CD4-positive, alpha-beta T cell treated with Interleukin-17A for 1 hour (primary cell): ENCODE results near the gene GALNT18.

Experiments
- DNase-seq: peaks from one replicate; pipeline ENCODE4 v3.0.0-alpha.2; 2020

The GALNT18 gene

DNA sequence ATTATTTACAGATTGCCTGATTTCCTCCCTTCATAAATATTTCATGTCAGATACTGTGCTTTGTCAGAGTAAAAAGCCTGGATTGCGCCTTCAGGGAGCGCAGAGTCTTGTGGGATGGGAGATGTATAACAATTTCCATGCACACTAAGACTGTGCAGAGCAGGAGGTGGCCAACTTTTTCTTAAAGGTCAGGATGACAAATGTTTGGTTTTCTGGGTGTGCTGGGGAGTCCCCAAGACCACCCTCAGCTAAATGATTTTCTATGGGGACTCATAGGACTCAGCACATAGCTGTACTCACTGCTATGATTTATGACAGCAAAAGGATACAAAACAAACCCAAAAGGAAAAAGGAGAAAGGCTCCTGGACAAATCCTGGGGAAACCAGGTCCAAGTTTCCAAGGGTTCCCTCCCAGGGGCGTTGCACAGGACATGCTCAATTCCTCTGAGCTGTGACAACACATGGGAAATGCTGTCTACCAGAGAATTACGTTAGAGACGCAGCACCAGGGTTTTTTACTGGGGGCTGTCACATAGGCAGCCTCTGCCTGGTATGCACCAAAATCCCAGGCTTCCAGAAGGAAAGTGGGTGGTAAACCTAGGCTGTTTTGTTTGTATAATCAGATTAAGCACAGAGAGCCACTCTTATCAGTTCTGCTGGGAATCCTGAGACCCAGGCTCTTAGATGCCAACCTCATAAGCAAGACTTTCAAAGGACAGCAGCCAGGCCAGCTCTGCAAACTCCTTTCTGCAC, 327.8 kb downstream of the GALNT18 start:
- DNase-seq = no peak

GRCh38 chr11:11292839-11293238, 329.0 kb downstream of the GALNT18 start:
- DNase-seq = no peak

- DNase-seq = no peak
These were observed 330.5 kb downstream of the GALNT18 start for GRCh38 chr11:11291041-11292015.

GRCh38 chr11:11290354-11290753, 331.5 kb downstream of the GALNT18 start:
- DNase-seq = no peak

- DNase-seq = no peak
These were observed 332.1 kb downstream of the GALNT18 start for GRCh38 chr11:11289669-11290068.

- DNase-seq = no peak
These were observed 332.7 kb downstream of the GALNT18 start for GRCh38 chr11:11288972-11289616.

DNA sequence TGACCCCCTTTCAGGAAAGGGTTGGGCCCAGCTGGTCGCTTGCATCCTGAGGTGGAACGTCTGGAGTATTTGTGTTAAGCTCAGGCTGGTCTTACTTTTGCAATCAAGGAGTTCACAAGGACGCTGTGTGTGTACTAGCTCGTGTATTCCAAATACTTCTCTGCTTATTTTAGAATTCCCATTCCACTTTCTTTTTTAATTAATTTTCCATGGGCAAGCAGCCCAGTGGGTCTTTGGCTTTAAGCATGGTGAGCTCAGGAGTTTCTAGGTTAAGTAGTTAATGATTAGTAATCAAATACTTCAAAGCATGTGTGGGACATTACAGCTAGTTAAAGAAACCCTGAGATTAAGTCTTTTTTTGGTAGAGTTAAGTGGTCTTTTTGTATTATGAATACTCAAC, 337.3 kb downstream of the GALNT18 start:
- DNase-seq = no peak

- DNase-seq = no peak
These were observed 340.2 kb downstream of the GALNT18 start for GRCh38 chr11:11281626-11282025.

DNA sequence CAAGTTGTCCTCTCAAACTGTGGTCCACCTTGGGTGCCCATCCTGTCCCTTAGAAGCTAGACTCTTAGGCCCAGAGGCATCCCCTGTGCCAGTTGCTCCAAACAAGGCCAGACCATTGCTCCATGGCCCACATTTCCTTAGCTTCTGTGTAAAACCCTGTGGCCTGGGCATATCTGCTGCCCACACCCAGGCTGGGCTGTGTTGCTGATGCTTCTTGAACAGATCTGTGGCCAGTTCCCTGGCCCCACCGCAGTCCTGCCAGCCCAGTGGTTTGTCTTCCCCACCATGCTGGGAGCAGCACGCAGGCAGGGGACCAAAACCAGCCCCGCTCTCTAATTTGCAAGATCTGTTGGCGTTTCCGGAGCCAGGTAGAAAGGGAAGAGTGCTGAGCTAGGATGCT, 341.0 kb downstream of the GALNT18 start:
- DNase-seq = no peak

GRCh38 chr11:11279956-11280689, 341.7 kb downstream of the GALNT18 start:
- DNase-seq = no peak

GRCh38 chr11:11272254-11272653, 349.6 kb downstream of the GALNT18 start:
- DNase-seq = no peak

GRCh38 chr11:11270236-11270775, 351.5 kb downstream of the GALNT18 start:
- no peak for DNase-seq

DNA sequence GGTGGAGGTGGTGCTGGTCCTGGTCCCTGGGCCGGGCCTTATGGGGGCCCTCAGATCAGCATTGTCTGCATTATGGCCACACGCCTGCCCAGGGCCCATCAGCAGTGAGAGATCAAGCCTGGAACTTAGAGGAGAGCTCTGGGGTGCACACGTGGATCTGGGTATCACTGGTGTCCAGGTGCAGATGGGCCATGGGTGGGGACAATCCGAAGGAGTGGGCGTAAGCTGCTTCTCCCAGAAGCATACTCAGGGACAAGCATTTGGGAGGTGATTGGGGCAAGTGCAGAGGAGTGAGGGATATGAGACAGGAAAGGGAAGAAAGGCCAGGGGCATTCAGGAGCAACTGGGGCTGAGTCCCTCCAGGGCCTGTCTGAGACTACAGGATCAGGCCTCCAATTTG, 353.1 kb downstream of the GALNT18 start:
- no peak for DNase-seq

GRCh38 chr11:11268119-11268518, 353.7 kb downstream of the GALNT18 start:
- no peak for DNase-seq

DNA sequence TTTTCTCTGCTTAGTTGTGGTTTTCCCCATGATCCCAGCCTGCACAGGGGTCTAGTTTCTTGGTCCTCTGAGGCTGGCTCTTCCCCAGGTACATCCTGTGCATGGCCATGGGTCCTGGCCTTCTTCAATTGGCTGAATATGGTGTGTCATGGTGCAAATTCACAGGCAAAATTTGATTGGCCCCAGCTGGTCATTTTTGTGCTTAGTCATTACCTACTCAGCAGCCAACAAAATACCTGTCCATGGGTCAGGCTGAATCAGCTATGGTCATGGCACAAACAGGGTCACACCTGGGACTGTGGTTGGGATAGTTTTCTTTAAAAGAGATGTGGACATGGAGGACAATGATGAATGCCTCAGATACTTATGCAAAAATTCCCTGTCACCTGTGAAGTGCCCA, 354.5 kb downstream of the GALNT18 start:
- DNase-seq = no peak

GRCh38 chr11:11265994-11266606, 355.7 kb downstream of the GALNT18 start:
- peak; percentile 62 for DNase-seq

GRCh38 chr11:11265320-11265719, 356.5 kb downstream of the GALNT18 start:
- DNase-seq = no peak

GRCh38 chr11:11263238-11264005, 358.4 kb downstream of the GALNT18 start:
- no peak for DNase-seq

GRCh38 chr11:11262171-11262920, 359.5 kb downstream of the GALNT18 start:
- no peak for DNase-seq

GRCh38 chr11:11261629-11262028, 360.2 kb downstream of the GALNT18 start:
- DNase-seq = no peak
